Stimulated activated CD8-positive, alpha-beta memory T cell treated with anti-CD3 and anti-CD28 coated beads, Interleukin-12 subunit alpha, Interleukin-12 subunit beta, amount 100 ng/mL, for 1 hour (primary cell): Measurements from ENCODE around the gene NSMCE1.
A peak's percentile ranks its signal among the peaks of the same experiment; 100 is the strongest.

Source experiments
- DNase-seq: peaks from one replicate; pipeline ENCODE4 v3.0.0-alpha.2; 2020; ENCODE audit warnings: low read depth

The NSMCE1 gene, protein sequence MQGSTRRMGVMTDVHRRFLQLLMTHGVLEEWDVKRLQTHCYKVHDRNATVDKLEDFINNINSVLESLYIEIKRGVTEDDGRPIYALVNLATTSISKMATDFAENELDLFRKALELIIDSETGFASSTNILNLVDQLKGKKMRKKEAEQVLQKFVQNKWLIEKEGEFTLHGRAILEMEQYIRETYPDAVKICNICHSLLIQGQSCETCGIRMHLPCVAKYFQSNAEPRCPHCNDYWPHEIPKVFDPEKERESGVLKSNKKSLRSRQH

DNA sequence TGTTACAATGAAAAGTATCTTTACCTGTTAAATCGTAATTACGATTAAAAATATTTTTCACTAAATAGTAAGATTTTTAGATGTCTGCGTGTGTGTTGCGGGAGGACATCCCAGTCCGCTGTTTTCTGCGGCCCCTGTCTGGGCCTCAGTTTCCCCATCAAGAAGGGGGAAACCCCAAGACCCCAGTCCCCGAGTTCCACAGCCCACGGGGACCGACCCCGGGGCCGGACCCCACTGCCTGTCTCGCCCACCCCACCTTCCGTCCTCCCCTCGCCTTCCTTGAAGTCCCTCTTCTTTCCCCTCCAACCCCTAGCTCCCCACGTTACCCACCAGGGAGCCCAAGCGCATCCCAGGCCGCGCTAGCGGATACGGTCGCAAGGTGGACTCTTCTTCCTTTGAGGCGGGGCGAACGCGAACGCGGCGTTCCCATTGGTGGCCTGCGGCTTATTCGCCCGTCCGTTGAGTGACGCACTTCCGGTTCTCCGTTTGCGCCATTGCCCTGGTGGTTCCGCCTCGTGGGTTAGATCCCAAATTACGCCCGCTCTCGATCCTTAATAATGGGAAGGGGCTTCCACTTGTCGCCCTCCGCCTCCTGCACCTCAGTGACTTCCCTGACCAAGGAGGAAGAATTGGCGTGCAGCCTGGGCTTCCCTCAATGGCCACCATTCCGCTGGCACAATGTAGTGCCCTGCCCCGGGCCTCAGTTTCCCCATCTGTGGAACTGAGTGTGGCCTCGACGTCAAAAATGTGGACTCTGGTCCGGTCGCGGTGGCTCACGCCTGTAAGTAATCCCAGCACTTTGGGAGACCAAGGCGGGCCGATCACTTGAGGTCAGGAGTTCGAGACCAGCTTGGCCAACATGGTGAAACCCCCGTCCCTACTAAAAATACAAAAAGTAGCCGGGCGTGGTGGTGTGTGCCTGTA lies at the start of gene NSMCE1:
NSMCE1 (minus strand) TSS at position 397 of the 924 bp plus-strand sequence. CDS start 11,202 bp downstream, outside the sequence.
- DNase-seq, result peak; percentile 95

GRCh38 chr16:27317738-27318391 lies 49.3 kb upstream of the NSMCE1 start:
- no peak for DNase-seq

DNA sequence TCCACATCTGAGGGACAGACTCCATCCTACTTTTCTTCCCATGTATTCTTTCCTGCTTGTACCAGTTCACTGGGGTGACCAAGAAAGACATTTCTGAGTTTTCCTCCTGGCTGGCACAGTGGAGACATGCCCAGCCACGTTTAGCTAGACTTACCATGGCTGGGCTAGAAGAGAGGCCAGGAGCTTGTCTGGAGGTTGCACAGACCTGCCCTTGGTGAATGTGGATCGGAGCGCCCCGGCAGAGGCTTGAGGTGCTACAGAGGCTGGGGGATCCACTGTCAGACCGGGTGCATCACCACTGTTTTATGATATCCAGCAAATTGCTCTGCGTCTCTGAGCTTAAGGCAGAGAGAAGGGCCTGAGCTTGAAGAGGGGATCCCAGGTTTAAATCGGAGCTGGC lies 48.7 kb upstream of the NSMCE1 start:
- DNase-seq, result no peak

GRCh38 chr16:27316038-27316680 lies 47.6 kb upstream of the NSMCE1 start:
- no peak for DNase-seq

DNA sequence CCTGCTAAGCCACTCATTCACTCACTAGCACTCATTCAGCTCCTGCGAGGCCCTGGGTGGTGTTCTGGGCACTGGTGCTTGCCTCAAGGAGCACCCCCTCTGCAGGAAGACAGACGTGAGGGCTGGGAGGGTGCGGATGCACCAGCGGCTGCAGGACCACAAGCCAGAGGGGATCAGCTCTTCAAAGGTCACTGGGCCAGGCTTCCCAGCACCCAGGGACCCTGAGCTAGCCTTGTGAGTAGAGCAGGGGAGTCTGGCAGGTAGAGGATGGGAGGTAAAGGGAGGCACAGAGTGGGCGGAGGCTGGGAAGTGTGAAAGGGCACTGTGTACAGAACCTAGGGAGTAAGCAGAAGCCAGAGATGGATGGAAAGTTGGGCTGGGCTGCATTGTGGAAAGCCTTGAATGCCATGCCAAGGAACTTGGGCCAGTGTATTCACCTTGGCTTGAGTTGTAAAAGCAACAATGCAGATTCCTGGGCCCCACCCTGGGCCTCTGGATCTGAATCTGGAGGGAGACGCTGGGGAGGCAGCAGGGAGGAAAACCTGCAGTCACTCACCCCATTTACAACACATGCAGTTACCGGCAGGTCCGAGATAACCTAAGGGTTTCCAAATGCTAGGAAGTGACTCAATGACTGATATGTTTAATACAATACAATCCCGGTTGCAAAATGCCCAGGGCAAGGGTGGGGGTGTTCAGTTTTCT lies 46.9 kb upstream of the NSMCE1 start:
- DNase-seq, result no peak

- DNase-seq, result no peak
Measured at GRCh38 chr16:27314986-27315332, 46.4 kb upstream of the NSMCE1 start.

GRCh38 chr16:27314161-27314723 lies 45.7 kb upstream of the NSMCE1 start:
- peak; percentile 34 for DNase-seq

GRCh38 chr16:27313422-27314160 lies 45.0 kb upstream of the NSMCE1 start, which contains the start of gene IL4R:
TSS of gene IL4R (plus strand) at chr16:27313974. CDS start at chr16:27340204, 26,230 bp downstream.
- DNase-seq, result peak; percentile 39

DNA sequence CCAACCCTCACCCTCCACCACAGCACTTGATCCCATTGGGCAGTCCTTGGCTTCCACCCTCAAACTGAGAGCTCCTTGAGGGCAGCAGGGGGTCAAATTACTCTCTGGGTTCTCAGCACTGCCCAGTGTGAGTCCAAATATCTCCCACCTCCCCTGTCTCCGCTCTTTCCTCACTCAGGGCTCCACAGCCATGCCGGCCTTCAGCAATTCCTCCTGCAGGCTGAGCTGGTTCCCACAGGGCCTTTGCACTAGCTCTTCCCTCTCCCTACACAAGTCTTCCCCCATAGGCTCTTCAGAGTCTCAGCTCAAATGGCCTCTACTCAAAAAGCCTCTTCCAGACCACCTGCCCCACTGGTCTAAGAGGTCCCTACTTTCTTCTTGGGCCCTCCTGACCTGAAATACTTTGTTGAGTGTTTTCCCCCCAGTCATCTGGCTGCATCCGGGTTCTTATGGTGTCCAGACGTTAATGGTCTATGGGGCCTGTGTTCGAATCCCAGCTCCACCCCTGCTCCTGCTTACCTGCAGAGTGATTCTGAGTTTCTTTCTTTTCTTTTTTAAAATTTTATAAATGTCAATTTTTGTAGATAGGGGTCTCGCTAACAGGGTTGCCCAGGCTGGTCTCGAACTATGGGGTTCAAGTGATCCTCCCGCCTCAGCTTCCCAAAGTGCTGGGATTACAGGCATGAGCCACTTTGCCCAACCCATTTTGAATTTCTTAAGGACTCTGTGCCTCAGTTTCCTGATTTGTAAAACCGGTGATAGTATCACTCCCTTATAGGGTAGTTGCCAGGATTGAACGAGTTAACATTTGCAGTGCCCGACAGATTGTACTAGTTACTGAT lies 44.2 kb upstream of the NSMCE1 start:
- DNase-seq, result no peak

DNA sequence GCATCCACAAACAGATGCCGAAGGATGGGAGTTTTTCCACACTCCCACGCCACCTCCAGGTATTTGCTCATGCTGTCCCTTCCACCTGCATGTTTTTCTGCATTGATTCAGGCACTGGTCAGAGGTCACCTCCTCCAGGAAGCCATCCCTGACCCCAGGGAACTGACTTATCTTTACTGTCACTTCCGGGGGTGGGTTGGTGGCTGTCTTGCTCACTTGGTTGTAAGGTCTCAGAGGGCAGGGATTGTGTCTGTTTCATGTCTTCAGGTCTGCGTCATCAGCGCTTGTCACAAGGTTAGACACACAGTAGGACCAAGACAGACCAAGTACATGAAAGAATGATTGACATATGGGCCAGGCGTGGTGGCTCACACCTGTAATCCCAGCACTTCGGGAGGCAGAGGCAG lies 43.3 kb upstream of the NSMCE1 start:
- no peak for DNase-seq

- DNase-seq, result no peak
Measured at GRCh38 chr16:27311448-27311830, 42.9 kb upstream of the NSMCE1 start.

DNA sequence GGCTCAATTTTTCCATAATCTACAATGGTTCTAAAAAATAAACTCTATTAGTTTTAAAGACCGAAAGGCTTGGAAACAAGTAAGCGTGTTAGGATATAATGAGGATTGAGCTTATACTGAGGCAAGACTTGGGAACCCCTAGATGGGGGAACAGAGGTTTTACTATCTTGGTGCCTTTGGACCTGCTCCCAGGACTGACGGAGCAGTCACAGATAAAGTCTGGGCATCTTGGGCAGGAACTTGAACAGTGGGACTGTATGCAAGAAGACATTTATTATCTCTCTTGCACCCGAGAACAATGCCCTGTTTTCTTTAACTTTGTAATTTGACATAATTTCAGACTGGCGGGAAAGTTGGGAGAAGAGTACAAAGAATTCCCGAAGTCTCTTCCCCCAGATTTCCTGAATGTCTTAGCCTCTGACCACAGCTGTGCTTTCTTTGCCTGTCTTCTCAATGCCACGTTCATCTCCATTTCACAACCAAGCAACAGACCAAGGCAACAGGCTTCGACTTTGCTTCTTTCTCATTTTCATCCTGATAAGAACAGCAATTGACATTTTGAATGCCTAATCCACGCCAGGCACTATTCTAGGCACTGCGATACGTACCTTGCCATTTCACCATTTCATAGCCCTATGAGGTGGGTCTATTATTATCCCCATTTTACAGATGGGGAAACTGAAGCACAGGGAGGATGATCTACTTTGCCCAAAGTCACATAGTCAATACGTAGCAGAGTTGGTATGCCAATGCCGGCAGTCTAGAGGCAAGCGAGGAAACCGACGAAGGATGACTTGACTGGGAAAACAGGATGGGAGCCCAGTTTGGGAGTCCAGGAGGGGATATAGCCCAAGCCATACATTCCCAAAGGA lies 42.2 kb upstream of the NSMCE1 start:
- no peak for DNase-seq

DNA sequence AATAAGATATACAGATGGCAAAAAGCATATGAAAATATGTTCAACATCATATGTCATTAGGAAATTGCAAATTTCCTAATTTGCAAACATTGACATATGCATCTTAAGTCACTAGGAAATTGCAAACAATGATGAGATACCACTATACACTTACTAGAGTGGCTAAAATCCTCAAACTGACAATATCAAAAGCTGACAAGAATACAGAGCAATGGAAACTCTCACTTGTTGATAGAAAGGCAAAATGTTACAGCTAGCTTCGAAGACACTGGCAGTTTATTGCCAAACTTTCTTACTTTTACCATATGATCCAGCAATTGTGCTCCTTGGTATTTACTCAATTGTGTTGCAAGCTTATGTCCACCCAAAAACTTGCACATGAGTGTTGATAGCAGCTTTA lies 40.2 kb upstream of the NSMCE1 start:
- DNase-seq, result no peak

GRCh38 chr16:27305839-27306442 lies 37.4 kb upstream of the NSMCE1 start:
- DNase-seq, result no peak

DNA sequence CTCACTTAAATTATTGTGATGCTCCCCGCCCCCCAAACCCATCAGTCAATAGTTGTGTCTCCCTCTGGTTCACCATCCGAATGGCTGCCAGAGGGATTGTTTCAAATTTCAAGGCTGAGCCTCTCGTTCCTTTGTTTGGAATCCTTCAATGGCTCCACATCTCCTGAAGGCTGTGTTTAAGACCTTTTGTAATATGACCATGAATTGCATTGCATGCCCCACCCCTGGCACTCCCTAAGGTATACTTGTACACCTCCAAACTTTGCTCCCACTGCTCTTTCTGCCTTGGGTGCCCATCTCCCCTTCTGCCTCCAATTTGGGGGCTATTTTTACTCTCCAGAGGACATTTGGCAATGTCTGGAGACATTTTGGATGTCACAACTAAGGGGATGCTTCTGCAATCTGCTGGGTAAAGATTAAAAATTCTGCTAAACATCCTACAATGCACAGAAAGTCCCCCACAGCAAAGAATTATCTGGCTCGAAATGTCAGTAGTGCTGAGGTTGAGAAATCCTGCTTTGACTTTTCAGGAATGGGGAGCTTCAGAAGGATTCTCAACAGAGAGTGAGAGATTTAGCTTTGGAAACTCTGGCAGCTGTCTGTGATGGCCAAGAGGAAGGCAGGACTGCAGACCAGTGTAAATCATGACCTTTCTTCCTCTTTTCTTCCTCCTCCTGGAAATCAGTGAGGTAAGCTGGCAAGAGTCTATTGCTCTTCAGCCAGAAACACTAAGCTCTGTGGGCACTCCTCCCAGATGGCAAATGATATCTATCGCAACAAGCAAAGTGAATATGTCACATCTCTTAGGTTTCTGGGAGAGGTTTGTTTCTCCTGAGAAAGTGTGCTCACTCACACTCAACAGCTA lies 36.5 kb upstream of the NSMCE1 start:
- DNase-seq, result no peak

- DNase-seq, result no peak
Measured at GRCh38 chr16:27304102-27304501, 35.5 kb upstream of the NSMCE1 start.
